HuH-7 (cell line): ENCODE data around the gene MICALL1.

ENCODE experiments used
- DNase-seq: peaks from one replicate; pipeline ENCODE4 v3.0.0; 2011; ENCODE audit warnings: low spot score

Gene MICALL1

GRCh38 chr22:37904572-37905533, 1.2 kb upstream of the MICALL1 start:
- no peak for DNase-seq

GRCh38 chr22:37906364-37907008, 389 bp downstream of the MICALL1 start:
- DNase-seq = no peak

GRCh38 chr22:37907036-37907954, 1.2 kb downstream of the MICALL1 start:
- no peak for DNase-seq

GRCh38 chr22:37909766-37910165, 3.7 kb downstream of the MICALL1 start:
- DNase-seq = no peak

GRCh38 chr22:37910890-37911672, 5.0 kb downstream of the MICALL1 start:
- DNase-seq = no peak

GRCh38 chr22:37911697-37912096, 5.6 kb downstream of the MICALL1 start:
- no peak for DNase-seq

- no peak for DNase-seq
These were observed 6.1 kb downstream of the MICALL1 start for GRCh38 chr22:37912171-37912570.

GRCh38 chr22:37913233-37913721, 7.2 kb downstream of the MICALL1 start:
- DNase-seq = no peak

GRCh38 chr22:37916311-37916710, 10.2 kb downstream of the MICALL1 start:
- DNase-seq = no peak

- DNase-seq = no peak
These were observed 11.9 kb downstream of the MICALL1 start for GRCh38 chr22:37917874-37918548.

GRCh38 chr22:37918580-37919270, 12.6 kb downstream of the MICALL1 start:
- no peak for DNase-seq

- no peak for DNase-seq
These were observed 14.0 kb downstream of the MICALL1 start for GRCh38 chr22:37920126-37920525.

- no peak for DNase-seq
These were observed 16.1 kb downstream of the MICALL1 start for GRCh38 chr22:37922191-37922590.

GRCh38 chr22:37923927-37924326, 17.8 kb downstream of the MICALL1 start:
- DNase-seq = no peak

GRCh38 chr22:37924386-37925065, 18.4 kb downstream of the MICALL1 start:
- DNase-seq = no peak

GRCh38 chr22:37925330-37925729, 19.2 kb downstream of the MICALL1 start:
- DNase-seq = no peak

GRCh38 chr22:37925767-37926166, 19.7 kb downstream of the MICALL1 start:
- DNase-seq = no peak

GRCh38 chr22:37926358-37926757, 20.3 kb downstream of the MICALL1 start:
- DNase-seq = no peak
